HEK293T (cell line): ENCODE results near the gene BMPR1B.

Experiments
- LEF1 ChIP-seq: fragments of 450-650 bp; IDR thresholded peaks from 2 replicates; pipeline ENCODE4 v1.6.1; 2017; ENCODE audit warnings: mild to moderate bottlenecking, borderline replicate concordance
- SP1 ChIP-seq: fragments of 450-650 bp; IDR thresholded peaks from 2 replicates; pipeline ENCODE4 v1.6.1; 2017
- TARDBP ChIP-seq: fragments of 450-650 bp; IDR thresholded peaks from 2 replicates; pipeline ENCODE4 v1.6.1; 2016

DNA sequence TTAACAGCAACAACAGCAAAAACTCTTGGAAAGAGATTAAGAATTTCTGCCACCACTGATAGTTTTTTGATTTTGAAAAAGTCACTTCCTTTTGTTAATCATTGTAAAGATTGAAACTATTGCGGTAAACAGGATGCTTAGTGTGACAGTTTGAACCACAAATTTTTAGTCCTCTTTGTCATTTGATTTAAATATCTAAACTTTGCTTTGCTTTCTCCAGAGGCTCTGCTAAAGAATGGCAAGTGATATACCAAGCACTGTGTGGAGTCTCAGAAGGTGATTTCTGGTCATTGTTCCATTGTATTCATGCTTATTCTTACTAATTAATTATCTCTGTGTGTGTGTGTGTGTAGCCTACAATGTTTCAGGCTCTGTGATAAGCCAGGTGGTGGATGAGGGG lies 155.6 kb downstream of the BMPR1B start:
- TF ChIP-seq TARDBP: no peak
- no peak for TF ChIP-seq LEF1
- TF ChIP-seq SP1: no peak
